Stimulated activated CD4-positive, alpha-beta T cell treated with anti-CD3 and anti-CD28 coated beads, TNF-alpha, amount 100 ng/mL, for 24 hours (primary cell): ENCODE results near the gene NBPF20.
"Not testable (repeated sequence)": the region's sequence is repeated elsewhere in the genome, so short reads cannot be mapped to it uniquely, and the experiment has no call there.

Experiments
- DNase-seq, 3 experiments: peaks; one replicate each; pipeline ENCODE4 v3.0.0-alpha.2; 2020; ENCODE audit warnings: low read depth in 3 of 3

Gene NBPF20

DNA sequence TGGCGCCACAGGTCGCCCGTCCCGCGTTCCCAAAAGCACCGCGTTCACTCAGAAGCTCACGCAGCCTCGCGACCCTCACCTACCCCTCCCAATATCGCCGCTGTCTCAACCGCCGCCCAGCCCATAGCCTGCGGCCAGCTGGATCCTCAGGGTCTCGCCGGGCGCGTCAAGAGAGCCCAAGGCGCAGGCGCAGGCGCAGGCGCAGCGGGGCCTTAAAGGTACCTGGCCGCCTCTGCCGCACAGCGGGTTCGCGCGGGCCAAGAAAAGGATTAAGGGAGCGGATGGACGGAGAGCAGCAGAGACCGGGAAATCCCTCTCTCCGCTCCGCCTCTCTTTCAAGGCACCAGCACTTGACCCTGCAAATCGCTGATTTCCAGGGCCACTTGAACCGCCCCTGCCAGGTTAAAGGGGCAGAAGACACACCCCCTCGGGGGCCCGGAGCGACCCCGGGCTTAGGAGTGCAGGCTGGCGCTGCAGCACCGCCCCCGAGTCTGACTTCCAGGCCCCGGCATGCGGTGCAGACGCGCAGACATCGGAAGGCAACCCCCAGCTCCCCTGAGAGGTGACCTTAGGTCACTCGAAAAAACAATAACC, at the start of gene NBPF20:
Gene NBPF20 (minus strand): TSS at position 168 of the 594 bp plus-strand sequence. CDS start 20,331 bp downstream, outside the sequence.
- peak; percentile 46 to 80 (median 54) for DNase-seq

GRCh38 chr1:145474837-145475368, 49.5 kb upstream of the NBPF20 start:
- DNase-seq: not testable (repeated sequence)

DNA sequence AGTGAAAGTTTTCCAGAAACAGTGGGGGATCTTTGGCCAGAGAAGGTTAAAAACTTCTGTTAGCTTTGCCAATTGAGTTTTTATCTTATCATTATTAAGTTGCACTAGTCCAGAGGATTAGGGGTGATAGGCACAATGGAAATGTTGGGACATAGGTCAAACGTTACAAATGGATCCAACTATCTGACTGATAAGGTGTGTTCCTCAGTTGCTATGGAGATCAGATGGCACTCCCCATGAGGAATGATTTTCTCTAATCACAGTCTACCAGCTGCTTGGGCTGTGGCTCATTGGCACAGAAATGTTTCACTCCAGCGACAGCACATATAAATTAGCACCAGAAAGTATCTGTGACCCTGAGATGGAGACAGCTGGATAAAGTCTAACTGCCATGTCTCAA, 47.3 kb upstream of the NBPF20 start:
- not testable (repeated sequence) for DNase-seq

DNA sequence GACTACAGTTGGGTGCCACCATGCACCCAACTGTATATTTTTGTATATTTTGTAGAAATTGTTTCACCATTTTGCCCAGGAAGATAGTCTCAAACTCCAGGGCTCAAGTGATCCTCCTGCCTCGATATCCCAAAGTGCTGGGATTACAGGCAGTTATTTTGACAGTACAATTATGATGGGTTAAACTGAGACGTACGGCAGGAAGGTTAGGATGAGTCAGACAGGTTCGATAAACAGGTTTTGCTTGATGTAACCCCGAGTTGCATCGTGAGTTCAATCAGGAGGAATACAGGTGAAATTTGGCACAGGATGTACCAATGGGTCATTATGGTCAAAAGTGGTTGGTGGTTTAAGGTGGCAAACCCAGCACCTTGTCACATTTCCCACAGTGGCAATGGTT, 46.0 kb upstream of the NBPF20 start:
- DNase-seq: not testable (repeated sequence)

DNA sequence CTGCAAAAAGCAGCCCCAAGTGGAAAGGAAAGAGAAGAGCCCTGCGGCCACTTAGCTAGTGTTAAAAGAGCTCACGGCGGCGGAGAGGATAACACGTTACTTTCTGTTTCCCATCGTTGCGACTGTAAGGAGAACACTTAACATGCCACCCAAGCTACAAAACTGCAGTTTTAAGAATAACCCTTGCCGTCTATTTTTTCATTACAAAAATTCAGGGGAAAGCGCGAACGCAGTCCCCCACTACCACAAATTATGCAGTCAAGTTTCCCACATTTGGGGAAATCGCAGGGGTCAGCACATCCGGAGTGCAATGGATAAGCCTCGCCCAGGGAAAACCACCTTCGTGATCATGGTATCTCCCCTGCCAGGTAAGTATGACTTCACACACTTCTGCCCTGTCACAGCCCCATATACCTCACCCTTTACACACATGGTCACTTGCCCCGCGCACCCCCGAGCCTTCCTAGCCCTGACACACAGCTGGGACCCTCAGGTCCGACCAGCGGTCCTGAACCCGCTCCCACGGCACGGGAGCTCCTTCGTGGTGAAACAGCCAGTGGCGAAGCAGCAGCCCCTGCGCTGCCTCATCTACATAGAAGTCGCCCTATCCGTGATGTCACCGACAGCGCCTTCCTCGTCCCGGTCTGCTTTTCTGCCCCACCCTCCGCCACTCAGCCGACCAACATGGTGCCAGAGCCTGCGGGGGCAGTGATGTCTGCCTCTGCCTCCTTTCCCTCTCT, 40.2 kb upstream of the NBPF20 start:
- peak; percentile 76 to 82 (median 80) for DNase-seq

DNA sequence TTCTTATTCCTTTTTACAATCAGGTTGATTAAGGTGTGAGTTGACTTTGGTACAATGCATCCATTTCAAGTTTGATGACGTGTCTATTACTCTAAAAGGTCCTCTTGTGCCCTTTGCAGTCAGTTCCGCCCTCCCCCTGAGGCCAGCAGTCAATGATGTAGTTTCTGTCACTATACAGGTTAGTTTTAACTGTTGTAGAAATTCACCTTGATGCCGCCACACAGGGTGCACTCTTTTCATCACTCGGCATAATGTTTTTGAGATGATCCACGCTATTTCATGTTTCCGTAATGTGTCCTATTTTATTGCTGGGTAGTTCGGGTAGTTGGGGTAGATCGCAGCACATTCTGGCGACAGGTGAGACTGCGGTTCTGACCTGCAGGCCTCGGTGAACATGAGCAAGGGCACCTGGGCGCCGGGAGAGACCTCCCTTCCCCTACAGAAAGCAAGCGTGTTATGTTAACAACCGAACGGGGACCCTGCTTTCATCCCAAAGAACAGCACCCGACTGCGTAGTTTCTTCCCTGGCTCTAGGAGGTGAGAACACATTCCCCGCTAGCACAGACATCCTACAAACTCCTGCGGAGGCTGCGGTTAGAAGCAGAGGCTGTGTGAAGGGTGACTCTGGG, 39.4 kb upstream of the NBPF20 start:
- DNase-seq: not testable (repeated sequence)

GRCh38 chr1:145464017-145464416, 38.6 kb upstream of the NBPF20 start:
- not testable (repeated sequence) for DNase-seq

DNA sequence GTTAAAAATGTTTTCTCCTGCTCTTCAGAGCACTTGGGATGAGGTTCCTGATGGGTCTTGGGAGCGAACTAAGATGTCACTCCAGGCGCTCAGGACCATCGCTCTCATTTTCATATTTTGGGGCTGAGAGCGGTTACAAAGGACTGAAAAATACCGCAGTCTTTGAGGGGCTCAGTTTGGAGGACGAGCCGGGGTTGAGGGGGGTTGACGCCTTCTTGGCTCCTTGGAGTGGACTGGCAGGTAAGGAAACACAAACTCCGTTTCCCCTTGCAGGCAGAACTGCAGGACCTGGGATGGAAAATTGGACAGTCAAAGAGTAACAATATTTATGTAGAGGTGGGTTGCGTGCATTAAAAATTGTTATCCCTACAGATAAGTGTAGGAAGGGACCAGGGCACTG, 35.3 kb upstream of the NBPF20 start:
- DNase-seq: not testable (repeated sequence)

DNA sequence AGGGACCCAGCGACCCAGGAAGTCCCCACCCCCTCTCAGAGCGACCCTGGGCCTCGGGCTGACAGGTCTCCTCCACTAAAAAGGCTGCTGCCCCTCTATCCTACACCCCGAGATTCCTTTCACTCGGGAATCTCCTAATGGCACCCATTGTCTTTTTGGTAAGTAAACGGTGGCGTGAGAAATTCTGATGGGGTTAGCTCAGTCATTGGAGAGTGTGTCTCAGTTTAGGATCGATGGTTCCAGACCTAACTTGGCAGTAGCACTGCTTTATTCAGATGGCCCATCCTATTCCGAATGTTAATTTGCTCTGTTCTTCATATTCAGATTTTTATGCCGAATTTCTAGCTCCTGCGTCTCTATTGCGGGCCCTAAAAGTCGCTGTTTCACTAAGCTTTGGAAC, 34.6 kb upstream of the NBPF20 start:
- DNase-seq: not testable (repeated sequence)

- DNase-seq: not testable (repeated sequence)
Observed at GRCh38 chr1:145459591-145459990, 34.2 kb upstream of the NBPF20 start.

- not testable (repeated sequence) for DNase-seq
Observed at GRCh38 chr1:145459063-145459462, 33.7 kb upstream of the NBPF20 start.

GRCh38 chr1:145454824-145455177, 29.4 kb upstream of the NBPF20 start:
- not testable (repeated sequence) for DNase-seq

DNA sequence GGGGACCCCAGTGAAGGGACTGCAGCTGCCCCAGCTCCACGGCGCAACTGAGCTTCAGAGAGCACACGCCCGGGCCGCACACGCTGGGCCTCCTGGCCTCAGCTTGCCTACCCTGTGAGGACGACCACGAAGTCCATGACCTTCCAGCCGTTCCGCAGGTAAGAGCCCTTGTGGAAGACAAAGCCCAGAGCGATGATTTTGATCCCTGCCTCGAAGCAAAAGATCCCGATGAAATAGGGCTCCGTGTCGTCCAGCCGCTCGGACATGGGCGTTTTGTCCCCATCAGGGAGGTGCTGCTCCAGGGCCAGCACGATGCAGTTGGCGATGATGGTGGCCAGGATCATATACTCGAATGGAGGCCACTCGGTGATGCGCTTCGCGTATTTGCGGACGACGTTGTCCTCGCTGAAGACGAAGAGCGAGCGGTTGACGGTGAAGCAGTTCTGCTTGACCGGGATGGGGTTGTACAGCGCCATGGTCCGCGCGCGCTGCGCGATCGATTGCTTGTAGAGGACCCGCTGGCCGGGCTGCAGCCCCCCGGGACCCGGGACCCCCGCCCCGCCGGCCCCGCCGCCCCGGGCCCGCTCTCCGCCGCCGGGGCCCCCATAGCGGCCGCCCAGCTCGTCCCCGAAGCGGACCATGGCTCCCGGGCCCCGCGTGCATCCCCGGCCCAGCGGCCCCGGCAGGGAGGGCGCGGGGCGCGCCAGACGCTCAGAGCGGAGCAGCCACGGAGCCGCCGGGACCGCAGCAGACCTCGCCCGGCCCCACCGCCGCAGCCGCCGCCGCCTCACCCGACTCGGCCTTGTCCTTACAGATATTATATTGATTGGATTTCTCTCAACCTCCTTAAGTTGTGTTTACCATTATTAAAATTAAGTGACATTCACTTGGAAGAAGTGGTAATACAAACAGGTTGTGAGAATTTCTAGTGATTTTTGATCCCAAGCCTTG, 28.7 kb upstream of the NBPF20 start:
- DNase-seq: not testable (repeated sequence)

GRCh38 chr1:145452506-145452905, 27.1 kb upstream of the NBPF20 start:
- not testable (repeated sequence) for DNase-seq

- peak in 1 of 3 experiments; percentile 21 for DNase-seq
Observed at GRCh38 chr1:145451914-145452313, 26.5 kb upstream of the NBPF20 start.

GRCh38 chr1:145445219-145445618, 19.8 kb upstream of the NBPF20 start:
- DNase-seq: not testable (repeated sequence)

DNA sequence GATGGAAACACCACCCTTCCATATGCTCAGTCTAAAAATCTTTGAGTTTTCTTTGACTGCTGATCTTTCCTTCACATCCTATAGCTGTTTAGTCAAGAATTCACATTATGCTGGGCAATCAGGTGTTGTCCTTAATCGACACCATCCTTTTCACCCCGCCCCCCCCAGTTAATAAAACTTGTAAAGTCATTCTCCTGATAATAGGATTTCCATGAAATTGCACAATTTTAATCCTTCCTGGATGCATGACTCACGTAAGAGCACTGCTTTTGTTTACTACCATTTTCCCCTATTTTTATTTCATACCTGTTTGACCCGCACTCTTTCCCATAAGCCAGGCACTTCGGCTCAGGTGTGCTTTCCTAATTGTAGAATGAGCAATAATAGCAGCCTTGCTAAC, 16.9 kb upstream of the NBPF20 start:
- DNase-seq: not testable (repeated sequence)

DNA sequence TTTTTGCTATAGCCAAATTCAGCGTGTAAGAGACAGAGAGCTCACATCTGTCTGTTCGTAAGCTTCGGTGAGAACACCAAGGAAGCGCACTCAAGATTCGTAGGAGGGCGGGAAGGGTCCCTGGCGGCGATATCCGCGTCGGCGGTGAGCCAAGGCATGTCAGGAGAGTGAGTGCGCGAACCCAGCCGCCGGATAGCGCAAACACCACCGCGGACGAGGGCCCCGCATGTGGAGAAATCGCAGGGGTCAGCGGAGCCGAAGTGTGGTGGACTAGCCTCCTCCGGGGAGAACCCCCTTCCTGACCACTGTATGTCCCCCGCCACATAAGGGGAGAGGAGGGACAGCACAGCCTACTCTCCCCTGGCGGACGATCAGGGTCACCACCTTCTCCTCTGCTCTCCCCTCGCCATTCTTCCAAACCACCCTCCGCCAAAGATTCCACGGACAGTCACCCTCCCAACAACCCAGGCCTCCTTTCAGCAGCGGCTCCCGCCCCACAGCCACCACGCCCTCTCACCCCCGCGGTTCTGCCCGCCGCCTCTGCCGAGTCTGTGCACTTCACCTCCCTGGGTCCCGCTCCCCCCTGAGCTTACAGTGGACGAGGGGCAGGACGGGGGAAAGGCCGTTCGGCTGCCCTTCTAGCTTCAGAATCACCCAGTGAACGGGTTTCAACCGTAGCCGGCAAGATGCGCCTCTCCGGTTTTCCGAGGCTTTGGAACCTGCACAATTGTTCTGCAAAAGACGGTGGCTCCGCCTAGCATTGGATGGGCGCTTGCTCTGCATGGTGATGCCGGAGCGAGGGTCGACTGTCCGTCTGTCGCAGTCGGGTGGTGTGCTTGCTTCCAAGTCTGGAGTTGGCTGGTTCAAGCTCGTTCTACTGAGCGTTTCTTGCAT, 6.2 kb upstream of the NBPF20 start:
- DNase-seq: not testable (repeated sequence)

GRCh38 chr1:145430830-145431229, 5.4 kb upstream of the NBPF20 start:
- DNase-seq: not testable (repeated sequence)

- DNase-seq: not testable (repeated sequence)
Observed at GRCh38 chr1:145429329-145429728, 3.9 kb upstream of the NBPF20 start.
